Stimulated activated CD8-positive, alpha-beta memory T cell treated with anti-CD3 and anti-CD28 coated beads, Interleukin-15, amount 100 ng/mL, for 24 hours (primary cell): ENCODE results near the gene RMND5B.
"Not testable (repeated sequence)": the region's sequence is repeated elsewhere in the genome, so short reads cannot be mapped to it uniquely, and the experiment has no call there.

Source experiments
- DNase-seq: peaks from one replicate; pipeline ENCODE4 v3.0.0-alpha.2; 2020; ENCODE audit warnings: low read depth

RMND5B gene

GRCh38 chr5:178113841-178114324 lies 16.9 kb upstream of the RMND5B start:
- DNase-seq = no peak

- no peak for DNase-seq
Measured at GRCh38 chr5:178114325-178115135, 16.3 kb upstream of the RMND5B start.

GRCh38 chr5:178115136-178115813 lies 15.5 kb upstream of the RMND5B start:
- DNase-seq = no peak

- DNase-seq = no peak
Measured at GRCh38 chr5:178115814-178116142, 15.0 kb upstream of the RMND5B start.

- DNase-seq = no peak
Measured at GRCh38 chr5:178116143-178116885, 14.5 kb upstream of the RMND5B start.

- no peak for DNase-seq
Measured at GRCh38 chr5:178117923-178118701, 12.7 kb upstream of the RMND5B start.

- no peak for DNase-seq
Measured at GRCh38 chr5:178119915-178120606, 10.8 kb upstream of the RMND5B start.

GRCh38 chr5:178120607-178121357 lies 10.0 kb upstream of the RMND5B start:
- DNase-seq = no peak

GRCh38 chr5:178121391-178122276 lies 9.2 kb upstream of the RMND5B start:
- no peak for DNase-seq

- no peak for DNase-seq
Measured at GRCh38 chr5:178122346-178122745, 8.5 kb upstream of the RMND5B start.

GRCh38 chr5:178123094-178123965 lies 7.5 kb upstream of the RMND5B start:
- DNase-seq = no peak

- no peak for DNase-seq
Measured at GRCh38 chr5:178123966-178124925, 6.6 kb upstream of the RMND5B start.

GRCh38 chr5:178125253-178125906 lies 5.4 kb upstream of the RMND5B start:
- DNase-seq = no peak

- no peak for DNase-seq
Measured at GRCh38 chr5:178126556-178126955, 4.3 kb upstream of the RMND5B start.

- DNase-seq = not testable (repeated sequence)
Measured at GRCh38 chr5:178127300-178128009, 3.4 kb upstream of the RMND5B start.

GRCh38 chr5:178129296-178129695 lies 1.5 kb upstream of the RMND5B start:
- DNase-seq = no peak
